GM23338 (cell line): ENCODE results near the gene GLS. TPM values are rescaled to one million over a fixed set of nuclear protein-coding genes. Genes with fewer than 3 reads are reported as not detected.

Source experiments
- ATAC-seq: fragments of 200-7000 bp; cut with Tn5 transposase; 3 replicates; pipeline ENCODE4 v1.9.1; 2020
- DNase-seq: peaks from one replicate; pipeline ENCODE4 v3.0.0-alpha.2; 2015; ENCODE audit warnings: low spot score
- H2AFZ ChIP-seq: fragments of 200-600 bp; sonication (generic); 2 replicates; pipeline ENCODE4 v1.8.0; 2016; ENCODE audit warnings: antibody characterized with exemption, mild to moderate bottlenecking, moderate library complexity
- H3F3A ChIP-seq: fragments of 200-600 bp; sonication (generic); replicated peaks from 2 replicates; pipeline ENCODE4 v1.8.0; 2017; ENCODE audit warnings: antibody characterized with exemption, mixed run types, low read depth
- H3K27ac ChIP-seq: fragments of 200-600 bp; sonication (generic); 2 replicates; pipeline ENCODE4 v1.6.1; 2016; ENCODE audit warnings: low read depth
- H3K27me3 ChIP-seq: fragments of 200-600 bp; sonication (generic); 2 replicates; pipeline ENCODE4 v1.8.0; 2016; ENCODE audit warnings: mild to moderate bottlenecking, mixed run types, moderate library complexity; ENCODE audit not compliant: insufficient read depth
- H3K36me3 ChIP-seq: fragments of 200-600 bp; sonication (generic); 2 replicates; pipeline ENCODE4 v1.8.0; 2016; ENCODE audit warnings: mild to moderate bottlenecking; ENCODE audit not compliant: insufficient read depth
- H3K4me1 ChIP-seq: fragments of 200-600 bp; sonication (generic); 2 replicates; pipeline ENCODE4 v1.8.0; 2016; ENCODE audit warnings: mild to moderate bottlenecking, moderate library complexity; ENCODE audit not compliant: insufficient read depth
- H3K4me2 ChIP-seq: fragments of 200-600 bp; sonication (generic); 2 replicates; pipeline ENCODE4 v1.7.1; 2017; ENCODE audit warnings: mixed run types
- H3K4me3 ChIP-seq: fragments of 200-600 bp; sonication (generic); 2 replicates; pipeline ENCODE4 v1.6.1; 2016; ENCODE audit warnings: mixed run types
- H3K79me2 ChIP-seq: fragments of 200-600 bp; sonication (generic); replicated peaks from 2 replicates; pipeline ENCODE4 v1.8.0; 2017; ENCODE audit warnings: mild to moderate bottlenecking; ENCODE audit not compliant: insufficient read depth
- H3K9me2 ChIP-seq: fragments of 200-600 bp; sonication (generic); 2 replicates; pipeline ENCODE4 v1.8.0; 2017; ENCODE audit not compliant: insufficient read depth
- H4K20me1 ChIP-seq: fragments of 200-600 bp; sonication (generic); replicated peaks from 2 replicates; pipeline ENCODE4 v1.8.0; 2017; ENCODE audit warnings: mild to moderate bottlenecking; ENCODE audit not compliant: insufficient read depth
- H3K27ac Mint-ChIP-seq: 2 replicates; pipeline ENCODE4 v1.8.0; 2020; ENCODE audit warnings: inconsistent platforms, mild to moderate bottlenecking, moderate library complexity, mixed read lengths
- H3K27me3 Mint-ChIP-seq: 3 replicates; pipeline ENCODE4 v1.8.0; 2022; ENCODE audit warnings: low read depth, mild to moderate bottlenecking, moderate library complexity, mixed read lengths, inconsistent platforms; ENCODE audit not compliant: insufficient read depth, poor library complexity
- H3K36me3 Mint-ChIP-seq: 3 replicates; pipeline ENCODE4 v1.8.0; 2021; ENCODE audit warnings: low read depth, mild to moderate bottlenecking, inconsistent platforms, moderate library complexity, mixed read lengths
- H3K4me1 Mint-ChIP-seq: 3 replicates; pipeline ENCODE4 v1.8.0; 2020; ENCODE audit warnings: mild to moderate bottlenecking, inconsistent platforms, mixed read lengths
- H3K4me3 Mint-ChIP-seq: 3 replicates; pipeline ENCODE4 v1.8.0; 2021; ENCODE audit warnings: moderate library complexity, mild to moderate bottlenecking, inconsistent platforms, mixed read lengths
- H3K9me3 Mint-ChIP-seq: 3 replicates; pipeline ENCODE4 v1.8.0; 2020; ENCODE audit warnings: moderate library complexity, mild to moderate bottlenecking, inconsistent platforms, mixed read lengths
- CREB1 ChIP-seq: fragments of 250-450 bp; sonication (Bioruptor Pico); IDR thresholded peaks from 2 replicates; pipeline ENCODE4 v1.5.0; 2020; ENCODE audit warnings: low read depth, mild to moderate bottlenecking, moderate library complexity
- EZH2 ChIP-seq: fragments of 200-600 bp; sonication (generic); IDR thresholded peaks from one replicate; pipeline ENCODE4 v1.8.0; 2017; ENCODE audit warnings: antibody characterized with exemption, mild to moderate bottlenecking, low read depth; ENCODE audit not compliant: unreplicated experiment
- EZH2phosphoT487 ChIP-seq: fragments of 200-600 bp; sonication (generic); IDR thresholded peaks from one replicate; pipeline ENCODE4 v1.8.1; 2018; ENCODE audit warnings: antibody characterized with exemption; ENCODE audit not compliant: unreplicated experiment
- JUNB ChIP-seq: IDR thresholded peaks from one replicate; pipeline ENCODE4 v1.6.1; 2016; ENCODE audit warnings: antibody characterized with exemption; ENCODE audit not compliant: unreplicated experiment
- NANOG ChIP-seq: IDR thresholded peaks from 2 replicates; pipeline ENCODE4 v1.6.1; 2016; ENCODE audit warnings: antibody characterized with exemption, borderline replicate concordance
- POLR2AphosphoS5 ChIP-seq: IDR thresholded peaks from 2 replicates; pipeline ENCODE4 v1.6.1; 2016; ENCODE audit warnings: antibody characterized with exemption, low read depth
- STAT1 ChIP-seq: IDR thresholded peaks from one replicate; pipeline ENCODE4 v1.6.1; 2016; ENCODE audit warnings: antibody characterized with exemption; ENCODE audit not compliant: unreplicated experiment
- ZNF114 ChIP-seq: fragments of 250-450 bp; sonication (Bioruptor Pico); IDR thresholded peaks from 2 replicates; pipeline ENCODE4 v1.5.0; 2020; ENCODE audit warnings: mild to moderate bottlenecking, moderate library complexity
- ZNF331 ChIP-seq: fragments of 250-450 bp; sonication (Bioruptor Pico); IDR thresholded peaks from 2 replicates; pipeline ENCODE4 v1.5.0; 2020; ENCODE audit warnings: low read depth, mild to moderate bottlenecking, moderate library complexity
- polyA plus RNA-seq: library from polyadenylated mRNA; unstranded; fragments of >200 nt; fragmentation: Nextera tagmentation; extraction: Ambion mirVana; gene quantifications from 2 replicates; pipeline ENCODE4 v1.2.1, GENCODE V29; 2016
- total RNA-seq: library from RNA; depleted of rRNA; stranded (reverse); fragments of >200 nt; shearing (Covaris generic); gene quantifications from 2 replicates; pipeline ENCODE4 v1.2.3, GENCODE V29; 2014
- TF ChIP-seq, protein P1 (sequence below): fragments of 250-450 bp; sonication (Bioruptor Pico); IDR thresholded peaks from 2 replicates; pipeline ENCODE4 v1.5.0; 2020; ENCODE audit warnings: mild to moderate bottlenecking, moderate library complexity
- TF ChIP-seq, protein P2 (sequence below): IDR thresholded peaks from 2 replicates; pipeline ENCODE4 v1.6.1; 2016; ENCODE audit warnings: antibody characterized with exemption
- TF ChIP-seq, protein P3 (sequence below), 2 experiments: fragments of 200-600 bp in 1 of 2; sonication (generic) in 1 of 2; conservative IDR thresholded peaks; 2 replicates each; pipeline versions ENCODE4 v1.5.1 to v1.6.1; 2016 to 2017; ENCODE audit warnings: antibody characterized with exemption in 2 of 2, low read depth in 2 of 2, mild to moderate bottlenecking in 2 of 2, moderate library complexity in 1 of 2
- TF ChIP-seq, protein P4 (sequence below): IDR thresholded peaks from one replicate; pipeline ENCODE4 v1.6.1; 2018; ENCODE audit warnings: antibody characterized with exemption; ENCODE audit not compliant: unreplicated experiment

The GLS gene
- total and polyA plus RNA-seq, 2 experiments from 2014 or later, result 38.1 to 172 TPM

DNA sequence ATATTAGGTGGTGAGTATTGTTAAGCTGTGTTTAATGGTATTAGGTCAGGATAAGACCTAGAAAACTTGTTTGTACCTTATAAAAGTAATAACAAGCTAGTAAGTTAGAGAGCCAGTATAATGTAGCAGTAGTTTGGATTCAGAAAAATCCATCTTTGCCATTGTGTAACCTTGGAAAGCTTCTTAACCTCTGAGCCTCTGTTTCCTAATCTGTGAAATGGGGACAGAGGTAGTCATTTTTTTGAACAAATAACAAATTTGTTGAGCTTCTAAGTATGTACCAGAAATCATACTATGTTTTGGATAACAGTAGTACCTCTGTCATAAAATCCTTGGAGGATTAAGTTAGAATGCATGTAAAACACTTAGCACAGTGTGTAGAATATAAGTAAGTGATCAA is 12.5 kb downstream of the GLS start:
- Histone ChIP-seq H2AFZ (no peak overlapping the region), H3K4me3 (no peak overlapping the region), H3K36me3 (peaks cover 9% of the 10 kb centered on the region; the same call in 1 of the 2 replicates), H4K20me1 (peaks cover 9% of the 10 kb centered on the region; the same call in 1 of the 2 replicates), H3K27me3 (no peaks in the 10 kb centered on the region), H3K4me2 (no peak overlapping the region), H3K27ac (no peak overlapping the region), H3K79me2 (peaks cover 68% of the 10 kb centered on the region), H3K4me1 (peaks cover 16% of the 10 kb centered on the region), H3F3A (no peaks in the 10 kb centered on the region), H3K9me2 (no peaks in the 10 kb centered on the region)
- Mint-ChIP-seq H3K36me3 (peaks cover 16% of the 10 kb centered on the region; the same call in 2 of the 3 replicates), H3K4me1 (peaks cover 36% of the 10 kb centered on the region), H3K27me3 (no peaks in the 10 kb centered on the region), H3K9me3 (no peaks in the 10 kb centered on the region), H3K4me3 (no peak overlapping the region), H3K27ac (no peak overlapping the region)
- no peak for TF ChIP-seq NANOG
- TF ChIP-seq EZH2phosphoT487, result no peak
- TF ChIP-seq ZNF331 (CRISPR knock-in tag), result no peak
- no peak for TF ChIP-seq CREB1 (CRISPR knock-in tag)
- no peak for TF ChIP-seq POLR2AphosphoS5
- TF ChIP-seq, protein P1, sequence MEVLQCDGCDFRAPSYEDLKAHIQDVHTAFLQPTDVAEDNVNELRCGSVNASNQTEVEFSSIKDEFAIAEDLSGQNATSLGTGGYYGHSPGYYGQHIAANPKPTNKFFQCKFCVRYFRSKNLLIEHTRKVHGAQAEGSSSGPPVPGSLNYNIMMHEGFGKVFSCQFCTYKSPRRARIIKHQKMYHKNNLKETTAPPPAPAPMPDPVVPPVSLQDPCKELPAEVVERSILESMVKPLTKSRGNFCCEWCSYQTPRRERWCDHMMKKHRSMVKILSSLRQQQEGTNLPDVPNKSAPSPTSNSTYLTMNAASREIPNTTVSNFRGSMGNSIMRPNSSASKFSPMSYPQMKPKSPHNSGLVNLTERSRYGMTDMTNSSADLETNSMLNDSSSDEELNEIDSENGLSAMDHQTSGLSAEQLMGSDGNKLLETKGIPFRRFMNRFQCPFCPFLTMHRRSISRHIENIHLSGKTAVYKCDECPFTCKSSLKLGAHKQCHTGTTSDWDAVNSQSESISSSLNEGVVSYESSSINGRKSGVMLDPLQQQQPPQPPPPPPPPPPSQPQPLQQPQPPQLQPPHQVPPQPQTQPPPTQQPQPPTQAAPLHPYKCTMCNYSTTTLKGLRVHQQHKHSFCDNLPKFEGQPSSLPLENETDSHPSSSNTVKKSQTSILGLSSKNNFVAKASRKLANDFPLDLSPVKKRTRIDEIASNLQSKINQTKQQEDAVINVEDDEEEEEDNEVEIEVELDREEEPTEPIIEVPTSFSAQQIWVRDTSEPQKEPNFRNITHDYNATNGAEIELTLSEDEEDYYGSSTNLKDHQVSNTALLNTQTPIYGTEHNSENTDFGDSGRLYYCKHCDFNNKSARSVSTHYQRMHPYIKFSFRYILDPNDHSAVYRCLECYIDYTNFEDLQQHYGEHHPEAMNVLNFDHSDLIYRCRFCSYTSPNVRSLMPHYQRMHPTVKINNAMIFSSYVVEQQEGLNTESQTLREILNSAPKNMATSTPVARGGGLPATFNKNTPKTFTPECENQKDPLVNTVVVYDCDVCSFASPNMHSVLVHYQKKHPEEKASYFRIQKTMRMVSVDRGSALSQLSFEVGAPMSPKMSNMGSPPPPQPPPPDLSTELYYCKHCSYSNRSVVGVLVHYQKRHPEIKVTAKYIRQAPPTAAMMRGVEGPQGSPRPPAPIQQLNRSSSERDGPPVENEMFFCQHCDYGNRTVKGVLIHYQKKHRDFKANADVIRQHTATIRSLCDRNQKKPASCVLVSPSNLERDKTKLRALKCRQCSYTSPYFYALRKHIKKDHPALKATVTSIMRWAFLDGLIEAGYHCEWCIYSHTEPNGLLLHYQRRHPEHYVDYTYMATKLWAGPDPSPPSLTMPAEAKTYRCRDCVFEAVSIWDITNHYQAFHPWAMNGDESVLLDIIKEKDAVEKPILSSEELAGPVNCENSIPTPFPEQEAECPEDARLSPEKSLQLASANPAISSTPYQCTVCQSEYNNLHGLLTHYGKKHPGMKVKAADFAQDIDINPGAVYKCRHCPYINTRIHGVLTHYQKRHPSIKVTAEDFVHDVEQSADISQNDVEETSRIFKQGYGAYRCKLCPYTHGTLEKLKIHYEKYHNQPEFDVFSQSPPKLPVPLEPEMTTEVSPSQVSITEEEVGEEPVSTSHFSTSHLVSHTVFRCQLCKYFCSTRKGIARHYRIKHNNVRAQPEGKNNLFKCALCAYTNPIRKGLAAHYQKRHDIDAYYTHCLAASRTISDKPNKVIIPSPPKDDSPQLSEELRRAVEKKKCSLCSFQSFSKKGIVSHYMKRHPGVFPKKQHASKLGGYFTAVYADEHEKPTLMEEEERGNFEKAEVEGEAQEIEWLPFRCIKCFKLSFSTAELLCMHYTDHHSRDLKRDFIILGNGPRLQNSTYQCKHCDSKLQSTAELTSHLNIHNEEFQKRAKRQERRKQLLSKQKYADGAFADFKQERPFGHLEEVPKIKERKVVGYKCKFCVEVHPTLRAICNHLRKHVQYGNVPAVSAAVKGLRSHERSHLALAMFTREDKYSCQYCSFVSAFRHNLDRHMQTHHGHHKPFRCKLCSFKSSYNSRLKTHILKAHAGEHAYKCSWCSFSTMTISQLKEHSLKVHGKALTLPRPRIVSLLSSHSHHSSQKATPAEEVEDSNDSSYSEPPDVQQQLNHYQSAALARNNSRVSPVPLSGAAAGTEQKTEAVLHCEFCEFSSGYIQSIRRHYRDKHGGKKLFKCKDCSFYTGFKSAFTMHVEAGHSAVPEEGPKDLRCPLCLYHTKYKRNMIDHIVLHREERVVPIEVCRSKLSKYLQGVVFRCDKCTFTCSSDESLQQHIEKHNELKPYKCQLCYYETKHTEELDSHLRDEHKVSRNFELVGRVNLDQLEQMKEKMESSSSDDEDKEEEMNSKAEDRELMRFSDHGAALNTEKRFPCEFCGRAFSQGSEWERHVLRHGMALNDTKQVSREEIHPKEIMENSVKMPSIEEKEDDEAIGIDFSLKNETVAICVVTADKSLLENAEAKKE (CRISPR knock-in tag), result no peak
- no peak for TF ChIP-seq JUNB
- no peak for TF ChIP-seq STAT1
- TF ChIP-seq, protein P2, sequence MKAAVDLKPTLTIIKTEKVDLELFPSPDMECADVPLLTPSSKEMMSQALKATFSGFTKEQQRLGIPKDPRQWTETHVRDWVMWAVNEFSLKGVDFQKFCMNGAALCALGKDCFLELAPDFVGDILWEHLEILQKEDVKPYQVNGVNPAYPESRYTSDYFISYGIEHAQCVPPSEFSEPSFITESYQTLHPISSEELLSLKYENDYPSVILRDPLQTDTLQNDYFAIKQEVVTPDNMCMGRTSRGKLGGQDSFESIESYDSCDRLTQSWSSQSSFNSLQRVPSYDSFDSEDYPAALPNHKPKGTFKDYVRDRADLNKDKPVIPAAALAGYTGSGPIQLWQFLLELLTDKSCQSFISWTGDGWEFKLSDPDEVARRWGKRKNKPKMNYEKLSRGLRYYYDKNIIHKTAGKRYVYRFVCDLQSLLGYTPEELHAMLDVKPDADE, result no peak
- TF ChIP-seq, protein P3, sequence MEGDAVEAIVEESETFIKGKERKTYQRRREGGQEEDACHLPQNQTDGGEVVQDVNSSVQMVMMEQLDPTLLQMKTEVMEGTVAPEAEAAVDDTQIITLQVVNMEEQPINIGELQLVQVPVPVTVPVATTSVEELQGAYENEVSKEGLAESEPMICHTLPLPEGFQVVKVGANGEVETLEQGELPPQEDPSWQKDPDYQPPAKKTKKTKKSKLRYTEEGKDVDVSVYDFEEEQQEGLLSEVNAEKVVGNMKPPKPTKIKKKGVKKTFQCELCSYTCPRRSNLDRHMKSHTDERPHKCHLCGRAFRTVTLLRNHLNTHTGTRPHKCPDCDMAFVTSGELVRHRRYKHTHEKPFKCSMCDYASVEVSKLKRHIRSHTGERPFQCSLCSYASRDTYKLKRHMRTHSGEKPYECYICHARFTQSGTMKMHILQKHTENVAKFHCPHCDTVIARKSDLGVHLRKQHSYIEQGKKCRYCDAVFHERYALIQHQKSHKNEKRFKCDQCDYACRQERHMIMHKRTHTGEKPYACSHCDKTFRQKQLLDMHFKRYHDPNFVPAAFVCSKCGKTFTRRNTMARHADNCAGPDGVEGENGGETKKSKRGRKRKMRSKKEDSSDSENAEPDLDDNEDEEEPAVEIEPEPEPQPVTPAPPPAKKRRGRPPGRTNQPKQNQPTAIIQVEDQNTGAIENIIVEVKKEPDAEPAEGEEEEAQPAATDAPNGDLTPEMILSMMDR (conservative IDR thresholded peaks at IDR 0.05; ENCODE audit: low read depth in 2 of 2), result no peak
- no peak for TF ChIP-seq ZNF114 (CRISPR knock-in tag)
- no peak for TF ChIP-seq EZH2
- TF ChIP-seq, protein P4, sequence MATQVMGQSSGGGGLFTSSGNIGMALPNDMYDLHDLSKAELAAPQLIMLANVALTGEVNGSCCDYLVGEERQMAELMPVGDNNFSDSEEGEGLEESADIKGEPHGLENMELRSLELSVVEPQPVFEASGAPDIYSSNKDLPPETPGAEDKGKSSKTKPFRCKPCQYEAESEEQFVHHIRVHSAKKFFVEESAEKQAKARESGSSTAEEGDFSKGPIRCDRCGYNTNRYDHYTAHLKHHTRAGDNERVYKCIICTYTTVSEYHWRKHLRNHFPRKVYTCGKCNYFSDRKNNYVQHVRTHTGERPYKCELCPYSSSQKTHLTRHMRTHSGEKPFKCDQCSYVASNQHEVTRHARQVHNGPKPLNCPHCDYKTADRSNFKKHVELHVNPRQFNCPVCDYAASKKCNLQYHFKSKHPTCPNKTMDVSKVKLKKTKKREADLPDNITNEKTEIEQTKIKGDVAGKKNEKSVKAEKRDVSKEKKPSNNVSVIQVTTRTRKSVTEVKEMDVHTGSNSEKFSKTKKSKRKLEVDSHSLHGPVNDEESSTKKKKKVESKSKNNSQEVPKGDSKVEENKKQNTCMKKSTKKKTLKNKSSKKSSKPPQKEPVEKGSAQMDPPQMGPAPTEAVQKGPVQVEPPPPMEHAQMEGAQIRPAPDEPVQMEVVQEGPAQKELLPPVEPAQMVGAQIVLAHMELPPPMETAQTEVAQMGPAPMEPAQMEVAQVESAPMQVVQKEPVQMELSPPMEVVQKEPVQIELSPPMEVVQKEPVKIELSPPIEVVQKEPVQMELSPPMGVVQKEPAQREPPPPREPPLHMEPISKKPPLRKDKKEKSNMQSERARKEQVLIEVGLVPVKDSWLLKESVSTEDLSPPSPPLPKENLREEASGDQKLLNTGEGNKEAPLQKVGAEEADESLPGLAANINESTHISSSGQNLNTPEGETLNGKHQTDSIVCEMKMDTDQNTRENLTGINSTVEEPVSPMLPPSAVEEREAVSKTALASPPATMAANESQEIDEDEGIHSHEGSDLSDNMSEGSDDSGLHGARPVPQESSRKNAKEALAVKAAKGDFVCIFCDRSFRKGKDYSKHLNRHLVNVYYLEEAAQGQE, result no peak
- ATAC-seq, result no peak
- no peak for DNase-seq
